Neutrophil (primary cell): ENCODE results near the gene DNAH9.

Source experiments
- H3K27ac ChIP-seq: fragments of 200-600 bp; sonication (generic); 2 replicates; pipeline ENCODE4 v1.5.1; 2016; ENCODE audit warnings: mild to moderate bottlenecking, moderate library complexity
- H3K27me3 ChIP-seq: fragments of 200-600 bp; sonication (generic); 2 replicates; pipeline ENCODE4 v1.6.0; 2016; ENCODE audit warnings: mild to moderate bottlenecking
- H3K36me3 ChIP-seq: fragments of 200-600 bp; sonication (generic); 2 replicates; pipeline ENCODE4 v1.5.1; 2017
- H3K4me1 ChIP-seq, 2 experiments: fragments of 200-600 bp in 1 of 2; sonication (generic) in 1 of 2; 1 replicate in 1 of 2; 2 replicates in 1 of 2; pipeline versions ENCODE4 v1.5.1 to v1.6.1; 2013 to 2016; ENCODE audit warnings: low read depth in 1 of 2, low read length in 1 of 2, mild to moderate bottlenecking in 1 of 2, moderate library complexity in 1 of 2; ENCODE audit not compliant: control insufficient read depth in 1 of 2, insufficient read depth in 1 of 2
- H3K4me3 ChIP-seq, 2 experiments: fragments of 200-600 bp in 1 of 2; sonication (generic) in 1 of 2; 1 replicate in 1 of 2; 2 replicates in 1 of 2; pipeline ENCODE4 v1.5.1; 2013 to 2016; ENCODE audit warnings: low read depth in 1 of 2, low read length in 1 of 2, mild to moderate bottlenecking in 1 of 2, moderate library complexity in 1 of 2
- H3K9me3 ChIP-seq: fragments of 200-600 bp; sonication (generic); 2 replicates; pipeline ENCODE4 v1.5.1; 2016
- CTCF ChIP-seq: fragments of 200-600 bp; sonication (generic); IDR thresholded peaks from 2 replicates; pipeline ENCODE4 v1.5.1; 2016; ENCODE audit warnings: antibody characterized with exemption

The DNAH9 gene

GRCh38 chr17:11898526-11899235, 300.4 kb downstream of the DNAH9 start:
- H3K36me3 ChIP-seq: no peaks in the 10 kb centered on the region
- H3K27me3 ChIP-seq: no peaks in the 10 kb centered on the region
- H3K4me3 ChIP-seq: no peak overlapping the region
- no peak for TF ChIP-seq CTCF
- H3K27ac ChIP-seq: no peak overlapping the region
- H3K4me1 ChIP-seq: no peaks in the 10 kb centered on the region
- H3K9me3 ChIP-seq: no peaks in the 10 kb centered on the region

DNA sequence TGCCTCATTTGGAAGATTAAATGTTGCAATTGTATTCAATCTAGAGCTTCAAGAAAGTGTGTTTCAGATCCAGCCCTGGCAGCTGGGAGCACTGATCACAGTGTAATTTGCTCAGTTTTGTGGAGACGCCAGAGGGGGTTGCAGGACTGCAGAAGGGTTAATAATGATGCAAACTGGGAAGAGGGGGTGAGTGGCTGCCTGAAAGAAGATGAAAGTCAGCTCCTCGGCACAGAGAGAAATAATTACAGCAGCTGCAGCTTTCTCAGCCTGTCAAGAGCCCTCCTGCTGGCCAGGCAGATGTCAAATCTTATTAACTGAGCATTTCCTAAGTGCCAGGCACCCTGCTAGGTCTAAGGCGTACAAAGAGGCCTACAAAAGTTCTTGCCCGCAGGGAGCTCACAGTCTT, 301.3 kb downstream of the DNAH9 start:
- Histone ChIP-seq H3K27me3 (no peaks in the 10 kb centered on the region), H3K4me1 (no peaks in the 10 kb centered on the region), H3K9me3 (no peaks in the 10 kb centered on the region), H3K4me3 (no peak overlapping the region), H3K27ac (no peak overlapping the region), H3K36me3 (no peaks in the 10 kb centered on the region)
- TF ChIP-seq CTCF: no peak

- Histone ChIP-seq H3K36me3 (no peaks in the 10 kb centered on the region), H3K4me3 (no peak overlapping the region), H3K4me1 (no peaks in the 10 kb centered on the region), H3K27ac (no peak overlapping the region), H3K27me3 (no peaks in the 10 kb centered on the region), H3K9me3 (no peaks in the 10 kb centered on the region)
- TF ChIP-seq CTCF: no peak
Observed at GRCh38 chr17:11900041-11900476, 301.8 kb downstream of the DNAH9 start.

DNA sequence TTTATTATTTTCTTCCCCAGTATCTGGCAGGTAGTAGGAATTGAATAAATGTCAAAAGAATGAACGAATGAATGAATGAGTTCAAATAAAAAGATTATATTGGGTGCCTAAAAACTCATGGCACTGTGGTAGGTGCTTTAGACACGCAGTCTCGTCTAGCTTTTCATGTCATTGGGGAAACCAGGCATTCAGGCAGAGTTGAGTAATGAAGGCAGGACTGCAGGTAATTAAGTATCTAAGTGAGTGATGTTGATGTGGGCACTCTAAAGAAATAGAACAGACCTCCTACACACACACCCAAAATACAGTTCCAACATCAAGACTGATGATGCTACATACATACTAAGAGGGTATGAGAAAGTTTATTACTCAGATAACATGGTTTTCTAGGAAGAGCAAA, 302.4 kb downstream of the DNAH9 start:
- no peaks in the 10 kb centered on the region for H3K36me3 ChIP-seq
- no peak for TF ChIP-seq CTCF
- no peak overlapping the region for H3K4me3 ChIP-seq
- H3K27me3 ChIP-seq: no peaks in the 10 kb centered on the region
- H3K4me1 ChIP-seq: no peaks in the 10 kb centered on the region
- H3K9me3 ChIP-seq: no peaks in the 10 kb centered on the region
- H3K27ac ChIP-seq: no peak overlapping the region

DNA sequence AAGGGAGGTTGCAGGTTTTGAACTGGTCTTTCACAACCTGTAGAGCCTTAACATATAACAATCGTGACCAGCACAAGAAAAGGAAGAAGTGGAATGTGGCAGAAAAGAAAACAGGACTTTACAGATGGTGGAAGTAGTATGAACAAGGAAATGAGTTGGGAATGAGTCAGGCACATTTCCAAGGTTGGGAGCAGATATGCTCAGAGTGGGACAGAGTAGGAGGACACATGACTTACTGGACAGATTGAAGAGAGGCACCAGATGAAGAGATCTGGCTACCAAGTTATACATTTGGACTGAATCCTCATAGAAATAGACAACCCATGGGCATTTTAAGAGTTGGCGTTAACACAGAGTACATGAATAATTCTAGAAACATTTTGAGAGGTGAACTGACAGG, 303.7 kb downstream of the DNAH9 start:
- Histone ChIP-seq H3K9me3 (no peaks in the 10 kb centered on the region), H3K36me3 (no peaks in the 10 kb centered on the region), H3K4me3 (no peak overlapping the region), H3K27me3 (no peaks in the 10 kb centered on the region), H3K4me1 (no peaks in the 10 kb centered on the region), H3K27ac (no peak overlapping the region)
- no peak for TF ChIP-seq CTCF
